ENCODE measurements around the gene TTBK2.
"Not testable (repeated sequence)": the region's sequence is repeated elsewhere in the genome, so short reads cannot be mapped to it uniquely, and the experiment has no call there.

TTBK2 gene

DNA sequence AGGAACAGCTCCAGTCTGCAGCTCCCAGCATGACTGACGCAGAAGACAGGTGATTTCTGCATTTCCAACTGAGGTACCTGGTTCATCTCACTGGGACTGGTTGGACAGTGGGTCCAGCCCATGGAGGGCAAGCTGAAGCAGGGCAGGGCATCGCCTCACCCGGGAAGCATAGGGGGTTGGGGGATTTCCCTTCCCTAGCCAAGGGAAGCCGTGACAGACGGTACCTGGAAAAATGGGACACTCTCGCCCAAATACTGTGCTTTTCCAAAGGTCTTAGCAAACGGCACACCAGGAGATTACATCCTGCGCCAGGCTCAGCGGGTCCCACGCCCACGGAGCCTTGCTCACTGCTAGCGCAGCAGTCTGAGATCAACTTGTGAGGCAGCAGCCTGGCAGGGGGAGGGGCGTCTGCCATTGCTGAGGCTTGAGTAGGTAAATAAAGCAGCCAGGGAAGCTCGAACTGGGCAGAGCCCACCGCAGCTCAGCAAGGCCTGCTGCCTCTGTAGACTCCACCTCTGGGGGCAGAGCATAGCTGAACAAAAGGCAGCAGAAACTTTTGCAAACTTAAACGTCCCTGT lies 156.3 kb downstream of the TTBK2 start:
- DNase-seq (ENCODE audit: low read depth in 2 of 2): not testable (repeated sequence)

DNA sequence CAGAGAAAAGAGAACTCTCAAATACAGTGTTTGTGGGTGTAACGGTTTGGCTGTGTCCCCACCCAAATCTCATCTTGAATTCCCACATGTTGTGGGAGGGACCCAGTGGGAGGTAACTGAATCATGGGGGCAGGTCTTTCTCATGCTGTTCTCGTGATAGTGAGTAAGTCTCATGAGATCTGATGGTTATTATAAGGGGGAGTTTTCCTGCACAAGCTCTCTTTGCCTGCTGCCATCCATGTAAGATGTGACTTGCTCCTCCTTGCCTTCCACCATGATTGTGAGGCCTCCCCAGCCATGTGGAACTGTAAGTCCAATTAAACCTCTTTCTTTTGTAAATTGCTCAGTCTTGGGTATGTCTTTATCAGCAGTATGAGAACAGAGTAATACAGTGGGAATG lies 158.8 kb downstream of the TTBK2 start:
- DNase-seq (ENCODE audit: low read depth in 2 of 2): not testable (repeated sequence)

DNA sequence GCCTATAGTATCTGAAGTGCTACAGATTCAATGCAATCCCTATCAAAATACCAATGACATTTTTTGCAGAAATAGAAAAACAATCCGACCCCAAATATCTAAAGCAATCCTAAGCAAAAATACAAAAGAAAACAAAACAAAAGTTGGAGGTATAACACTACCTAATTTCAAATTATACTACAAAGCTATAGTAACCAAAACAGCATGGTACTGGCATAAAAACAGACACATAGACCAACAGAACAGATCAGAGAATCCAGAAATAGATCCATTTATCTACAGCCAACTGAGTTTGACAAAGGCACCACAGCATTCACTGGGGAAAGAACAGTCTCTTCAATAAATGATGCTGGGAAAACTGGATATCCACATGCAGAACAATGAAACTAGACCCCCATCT lies 159.8 kb downstream of the TTBK2 start:
- no peak for DNase-seq (ENCODE audit: low read depth in 2 of 2)

DNA sequence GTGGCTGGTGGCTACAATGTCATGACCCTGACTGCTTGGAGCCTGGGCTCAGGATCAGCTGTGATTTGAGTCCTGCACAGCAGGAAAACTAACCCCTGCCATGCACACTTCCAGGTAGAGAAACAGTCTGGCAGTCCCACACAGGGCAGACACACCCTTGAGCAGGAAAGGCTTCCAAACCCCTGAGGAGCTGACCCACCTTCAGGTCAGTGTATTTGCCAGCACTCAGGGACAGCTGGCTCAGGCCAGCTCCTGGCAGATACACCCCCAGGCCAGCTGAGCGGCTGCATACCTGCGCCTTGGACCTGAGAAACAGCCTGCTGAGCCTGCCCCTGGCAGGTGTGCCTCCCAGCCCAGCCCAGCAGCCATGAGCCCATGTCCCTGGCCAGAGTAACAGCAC lies 161.5 kb downstream of the TTBK2 start:
- DNase-seq (ENCODE audit: low read depth in 2 of 2): no peak

DNA sequence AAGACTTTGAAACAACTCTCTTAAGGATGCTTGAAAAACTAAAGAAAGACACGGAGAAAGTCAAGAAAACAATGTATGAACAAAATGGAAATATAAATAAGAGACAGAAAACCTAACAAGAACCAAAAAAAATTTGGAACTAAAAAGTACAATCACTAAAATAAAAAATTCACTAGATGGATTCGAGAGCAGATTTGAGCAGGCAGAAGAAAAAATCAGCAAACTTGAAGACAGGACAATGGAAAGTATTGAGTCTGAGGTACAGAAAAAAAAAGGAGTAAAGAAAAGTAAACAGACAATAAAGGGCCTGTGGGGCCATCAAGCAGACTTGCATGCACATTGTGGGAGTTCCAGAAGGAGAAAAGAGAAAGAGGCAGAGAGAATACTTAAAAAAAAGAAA lies 170.3 kb downstream of the TTBK2 start:
- DNase-seq (ENCODE audit: low read depth in 2 of 2): no peak

DNA sequence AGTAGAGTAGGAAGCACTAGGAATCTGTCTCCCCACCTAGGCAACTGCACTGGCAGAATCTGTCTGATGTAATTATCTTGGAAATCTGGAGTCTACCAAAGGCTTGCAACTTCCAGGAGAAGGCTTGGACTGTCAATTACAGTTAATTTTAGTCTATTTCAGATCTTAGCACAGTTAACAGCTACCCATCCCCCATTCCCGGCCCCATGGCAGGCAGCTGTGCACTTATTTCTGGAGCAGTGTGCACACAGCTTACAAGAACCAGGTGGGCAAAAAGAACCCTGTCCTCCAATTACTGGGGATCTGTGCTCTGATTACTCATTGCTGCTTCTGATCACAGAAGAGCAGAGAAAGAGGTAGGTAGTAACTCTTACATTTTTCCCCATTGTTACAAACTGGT lies 171.3 kb downstream of the TTBK2 start:
- no peak for DNase-seq (ENCODE audit: low read depth in 2 of 2)

DNA sequence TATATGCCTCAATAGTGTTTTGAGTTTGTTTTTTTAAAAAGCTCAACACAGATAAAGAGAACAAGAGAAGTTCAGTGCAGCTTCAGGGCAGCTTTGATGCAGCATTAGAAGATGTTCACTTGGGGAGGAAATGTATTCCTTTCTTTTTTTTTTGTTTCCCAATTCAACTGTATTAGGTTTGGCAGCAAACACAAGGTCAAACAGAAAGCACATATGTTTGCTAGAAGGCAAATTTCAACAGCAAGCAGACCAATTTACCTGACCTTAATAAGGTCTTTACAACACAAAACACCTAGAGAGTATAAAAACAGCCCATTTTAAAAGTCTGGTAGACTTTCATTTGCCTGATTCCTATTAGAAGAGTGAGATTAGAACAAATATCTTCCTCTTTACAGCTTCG lies 176.4 kb downstream of the TTBK2 start:
- no peak for DNase-seq (ENCODE audit: low read depth in 2 of 2)

DNA sequence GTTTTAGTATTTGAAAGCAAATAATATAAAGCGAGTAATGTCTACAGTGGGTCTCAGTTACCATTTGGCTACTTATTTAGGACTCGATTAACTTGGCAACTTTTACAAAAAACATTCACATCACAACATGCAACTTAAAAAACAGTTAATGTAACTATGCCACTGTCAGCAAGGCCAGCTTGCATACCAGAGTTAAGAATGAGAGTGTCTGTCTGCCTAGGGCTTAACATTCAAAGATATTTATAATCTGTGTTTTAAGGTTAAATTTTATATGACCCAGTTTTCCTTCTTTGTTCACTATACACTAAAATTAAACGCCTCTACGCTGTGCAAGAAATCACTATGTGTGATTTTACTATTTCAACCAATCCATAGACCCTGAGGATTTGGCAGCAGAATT lies 178.4 kb downstream of the TTBK2 start:
- no peak for DNase-seq (ENCODE audit: low read depth in 2 of 2)

DNA sequence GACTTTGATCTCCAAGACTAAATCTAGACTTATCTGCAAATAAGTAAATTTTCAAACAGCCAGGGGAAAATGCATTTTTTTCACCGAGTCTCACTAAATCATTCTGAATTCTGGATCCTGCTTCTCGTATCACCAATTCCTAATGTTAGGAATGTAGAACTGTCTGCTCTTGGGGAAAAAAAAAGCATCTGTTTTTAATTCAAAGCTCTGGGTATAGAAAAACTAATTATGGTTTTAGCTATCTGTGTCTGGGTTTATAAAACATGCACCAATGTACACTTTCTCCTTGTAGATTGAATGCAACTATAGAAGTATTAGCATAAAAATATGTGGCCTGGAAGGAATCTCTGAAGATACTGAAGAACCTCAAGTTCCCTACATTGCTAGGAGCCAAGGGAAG lies 178.9 kb downstream of the TTBK2 start:
- no peak for DNase-seq (ENCODE audit: low read depth in 2 of 2)

DNA sequence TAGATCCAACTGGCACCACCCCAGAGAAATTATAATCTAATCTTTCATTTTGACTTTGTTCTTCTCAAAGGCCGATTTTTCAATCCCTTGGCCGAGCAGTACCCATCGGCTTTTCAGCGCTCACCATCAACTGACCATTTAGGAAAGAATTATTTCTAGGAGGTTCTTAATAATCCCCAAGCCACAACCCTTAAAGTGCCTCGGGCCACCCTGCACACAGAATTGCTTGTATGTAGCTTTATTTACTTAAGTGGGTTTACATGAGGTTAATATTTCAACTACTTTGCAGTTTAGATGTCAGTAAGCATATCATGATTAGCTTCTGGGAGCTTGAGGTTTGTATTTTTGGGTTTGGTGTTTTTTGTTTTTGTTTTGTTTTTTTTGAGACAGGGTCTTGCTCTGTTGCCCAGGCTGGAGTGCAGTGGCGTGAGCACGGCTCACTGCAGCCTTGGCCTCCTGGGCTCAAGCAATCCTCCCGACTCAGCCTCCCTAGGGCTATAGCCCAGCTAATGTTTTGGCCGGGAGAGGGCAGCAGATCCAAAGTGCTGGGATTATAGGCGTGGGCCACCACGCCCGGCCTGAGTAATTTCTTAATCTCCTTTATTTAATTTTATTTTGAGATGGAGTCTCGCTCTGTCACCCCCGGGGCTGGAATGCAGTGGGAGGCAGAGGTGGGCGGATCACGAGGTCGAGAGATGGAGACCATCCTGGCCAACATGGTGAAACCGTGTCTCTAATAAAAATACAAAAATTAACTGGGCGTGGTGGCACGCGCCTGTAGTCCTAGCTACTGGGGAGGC lies 182.8 kb downstream of the TTBK2 start:
- no peak for DNase-seq (ENCODE audit: low read depth in 2 of 2)

DNA sequence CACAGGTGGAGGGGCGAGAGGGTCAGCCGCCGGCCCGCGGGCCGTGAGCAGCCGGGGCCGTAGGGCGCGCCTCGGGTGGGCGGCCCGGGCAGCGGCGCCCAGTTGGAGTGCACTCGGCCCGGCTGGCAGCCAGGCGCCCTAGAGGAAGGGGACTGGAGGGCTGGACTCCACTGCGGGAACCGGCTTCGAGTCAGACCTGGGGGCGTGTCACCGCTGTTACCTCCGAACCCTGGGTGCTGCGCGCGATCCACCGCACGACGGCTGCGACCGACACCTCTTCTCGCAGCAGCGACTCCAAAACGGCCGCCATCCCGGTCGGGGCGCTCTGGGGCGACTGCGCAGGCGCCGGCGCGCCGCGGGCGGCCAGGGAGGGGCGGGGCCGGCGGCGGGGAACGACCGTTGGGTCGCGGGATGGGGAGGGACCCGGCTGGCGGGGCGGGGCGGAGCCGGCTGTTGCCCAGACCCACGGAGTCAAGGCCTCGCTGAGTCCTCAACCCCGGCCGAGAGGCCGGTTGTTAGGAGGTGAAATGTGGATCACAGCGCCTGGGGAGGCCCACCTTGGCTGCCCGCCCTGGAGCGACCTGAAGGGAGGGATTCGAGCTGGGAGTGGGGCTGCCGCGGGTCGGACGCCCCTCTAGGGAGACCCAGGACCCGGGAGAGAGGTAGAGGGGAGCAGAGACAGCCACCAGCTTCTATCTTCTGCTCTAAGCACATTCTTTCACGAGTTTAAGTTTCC lies 183.6 kb downstream of the TTBK2 start, which contains the start of gene CDAN1:
CDAN1 (minus strand) TSS at position 336 of the 736 bp plus-strand sequence; CDS start at position 310, 26 bp downstream.
- peak; percentile 90 to 93 for DNase-seq (ENCODE audit: low read depth in 2 of 2)

DNA sequence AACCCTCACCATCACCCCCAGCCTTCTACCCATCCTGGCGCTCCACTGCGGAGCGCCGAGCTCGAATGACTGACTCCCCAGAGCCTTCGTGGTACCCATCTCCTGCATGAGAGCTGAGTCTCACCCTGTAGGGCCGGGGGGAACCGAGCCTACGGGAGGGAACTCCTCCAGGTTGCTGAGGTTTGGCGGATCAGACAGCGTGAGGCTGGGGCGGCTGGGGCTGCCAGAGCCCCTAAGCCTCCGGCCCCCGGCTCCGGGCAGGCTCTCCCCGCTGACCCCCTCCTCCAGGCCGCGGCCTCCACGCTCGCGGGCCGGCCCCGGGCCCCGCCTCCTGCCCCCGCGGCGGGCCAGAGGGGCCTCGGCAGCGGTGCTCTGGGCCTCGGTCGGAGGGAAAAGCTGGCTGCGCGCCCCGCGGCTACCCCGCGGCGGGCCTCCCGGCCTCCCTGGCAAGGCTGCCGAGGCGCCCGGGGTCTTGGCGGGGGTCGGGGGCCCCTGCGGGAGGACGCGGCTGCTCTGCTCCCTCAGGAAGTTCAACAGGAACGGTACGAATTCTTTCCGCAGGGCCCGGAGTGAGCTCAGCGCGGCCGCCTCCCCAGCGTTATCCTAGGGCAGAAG lies 184.3 kb downstream of the TTBK2 start:
- no peak for DNase-seq (ENCODE audit: low read depth in 2 of 2)

DNA sequence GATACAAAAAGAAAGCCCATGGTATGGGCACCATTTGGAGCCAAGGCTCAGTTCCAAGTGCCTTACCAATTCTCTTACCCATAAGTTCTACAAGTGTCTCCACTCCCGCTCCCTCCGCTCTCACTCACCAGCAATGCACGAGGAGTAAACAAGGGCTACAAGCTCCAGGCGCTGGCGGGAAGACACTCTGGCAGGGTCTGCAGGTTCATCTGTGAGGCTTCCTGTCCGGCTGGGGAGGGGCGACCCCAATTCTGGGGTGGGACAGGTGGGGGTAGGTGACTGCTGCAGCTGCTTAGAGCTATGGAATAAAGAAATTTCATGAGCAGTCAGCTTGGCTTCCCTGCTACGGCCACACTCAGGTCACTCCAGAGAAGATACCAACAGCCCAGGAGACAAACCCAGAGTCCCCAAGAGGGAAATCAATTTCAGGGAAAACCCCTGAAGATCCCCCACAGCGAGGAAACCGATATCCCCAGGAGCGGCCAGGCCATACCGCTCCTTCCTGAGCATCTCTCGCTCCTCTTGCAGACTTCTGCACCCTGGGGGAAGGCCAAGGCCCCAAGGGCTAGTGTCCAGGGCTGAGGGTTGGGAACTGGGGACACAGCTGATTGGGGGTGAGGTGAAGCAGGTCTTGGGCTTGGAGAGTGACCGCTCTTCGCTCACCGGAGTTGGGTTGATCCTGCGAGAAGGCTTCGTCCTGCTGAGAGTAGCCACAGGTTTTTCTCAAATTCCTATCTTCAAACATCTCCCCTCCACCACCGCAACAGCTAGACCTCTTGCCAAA lies 185.0 kb downstream of the TTBK2 start:
- DNase-seq (ENCODE audit: low read depth in 2 of 2): no peak

DNA sequence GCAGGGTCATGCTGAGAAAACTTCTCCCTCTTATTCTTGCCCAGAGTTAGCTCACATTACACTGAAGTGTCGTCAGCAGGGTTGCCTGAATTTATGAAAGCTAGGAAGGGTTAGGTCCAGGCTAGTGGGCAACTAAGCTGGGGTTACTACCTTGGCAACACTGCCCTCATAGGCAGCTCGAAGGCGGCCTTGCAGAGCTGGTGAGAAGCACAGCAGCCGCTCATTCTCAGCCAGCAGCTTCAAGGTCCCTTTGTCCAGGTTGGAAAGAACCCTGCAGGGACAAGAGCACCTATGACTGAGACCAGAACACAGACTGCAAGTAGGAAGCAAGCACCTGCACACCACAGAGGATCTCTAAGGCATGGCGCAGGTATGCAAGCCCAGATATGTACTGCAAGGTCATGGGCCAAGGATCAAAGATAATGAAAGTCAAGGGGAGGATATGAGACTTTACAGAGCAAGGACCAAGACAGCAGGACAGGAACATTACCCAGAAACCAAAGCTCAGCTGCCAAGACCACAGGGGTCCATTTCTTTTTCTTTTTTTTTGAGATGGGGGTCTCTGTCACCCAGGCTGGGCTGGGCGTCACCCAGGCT lies 186.4 kb downstream of the TTBK2 start:
- no peak for DNase-seq (ENCODE audit: low read depth in 2 of 2)

DNA sequence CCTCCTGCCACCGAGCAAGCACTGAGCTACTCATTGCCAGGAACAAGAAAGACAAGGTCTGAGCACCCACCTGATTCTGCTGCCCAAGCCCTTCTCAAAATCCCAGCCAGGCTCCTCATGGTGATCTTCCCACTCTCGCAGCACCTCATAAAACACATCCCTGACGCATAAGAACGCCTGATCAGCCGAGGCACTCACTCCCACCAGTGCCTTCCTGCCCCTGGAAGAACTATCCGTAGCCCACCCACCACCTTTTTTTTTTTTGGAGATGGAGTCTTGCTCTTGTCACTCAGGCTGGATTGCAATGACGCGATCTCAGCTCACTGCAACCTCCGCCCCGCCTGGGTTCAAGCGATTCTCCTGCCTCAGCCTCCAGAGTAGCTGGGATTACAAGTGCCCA lies 187.6 kb downstream of the TTBK2 start:
- DNase-seq (ENCODE audit: low read depth in 2 of 2): no peak

DNA sequence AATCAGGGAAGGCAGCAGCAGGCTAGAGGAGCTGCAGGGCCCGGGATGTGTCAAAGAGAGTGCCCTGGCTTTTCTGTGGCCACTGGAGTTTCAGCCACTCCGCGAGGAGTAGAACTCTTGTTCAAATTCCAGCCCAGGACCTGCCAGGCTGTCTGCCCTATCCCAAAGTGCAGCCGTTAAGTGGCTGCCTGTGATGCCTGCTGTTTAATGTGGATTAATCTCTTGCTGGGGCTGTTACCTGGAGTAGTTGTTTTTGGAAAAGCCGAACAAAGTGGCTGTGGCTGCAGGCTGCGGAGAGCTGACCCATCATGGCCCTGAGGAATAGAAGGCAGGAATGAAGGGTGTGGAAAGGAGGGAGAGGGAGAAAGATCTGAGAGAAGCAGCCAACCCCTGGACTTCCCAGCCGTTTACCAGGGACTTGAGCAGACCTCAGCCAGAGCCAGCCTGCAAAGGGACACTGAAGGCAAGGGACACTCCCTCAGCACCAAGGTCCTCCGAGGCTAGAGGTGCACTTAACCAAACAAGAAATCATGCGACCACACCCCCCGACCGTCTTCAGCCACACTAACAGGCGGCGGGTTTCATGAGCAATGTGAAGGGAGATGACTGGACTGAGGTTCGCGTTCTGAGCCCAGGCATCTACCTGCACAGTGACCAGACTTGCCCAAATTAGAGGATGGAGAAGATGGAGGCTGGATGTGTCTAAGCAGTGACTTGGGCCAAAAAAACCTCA lies 188.3 kb downstream of the TTBK2 start:
- DNase-seq (ENCODE audit: low read depth in 2 of 2): no peak

DNA sequence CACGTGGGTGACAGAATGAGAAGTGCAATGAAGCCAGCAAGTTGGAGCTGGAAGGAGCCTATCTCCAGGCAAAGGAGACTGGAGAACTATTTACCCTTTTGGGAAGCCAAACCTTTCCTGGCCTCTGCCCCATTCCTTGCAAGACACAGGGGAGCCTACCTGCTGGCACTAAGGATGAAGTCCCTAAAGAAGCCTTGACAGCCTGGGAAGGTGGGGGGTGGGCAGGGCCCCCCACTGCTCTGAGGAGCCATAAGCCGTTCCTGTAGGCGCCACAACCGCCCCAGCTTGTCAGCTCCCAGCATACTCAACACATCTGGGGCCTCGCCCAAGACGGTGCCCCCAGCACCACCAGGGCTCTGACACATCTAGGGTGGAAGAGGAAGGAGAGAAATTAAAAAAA lies 189.1 kb downstream of the TTBK2 start:
- no peak for DNase-seq (ENCODE audit: low read depth in 2 of 2)

DNA sequence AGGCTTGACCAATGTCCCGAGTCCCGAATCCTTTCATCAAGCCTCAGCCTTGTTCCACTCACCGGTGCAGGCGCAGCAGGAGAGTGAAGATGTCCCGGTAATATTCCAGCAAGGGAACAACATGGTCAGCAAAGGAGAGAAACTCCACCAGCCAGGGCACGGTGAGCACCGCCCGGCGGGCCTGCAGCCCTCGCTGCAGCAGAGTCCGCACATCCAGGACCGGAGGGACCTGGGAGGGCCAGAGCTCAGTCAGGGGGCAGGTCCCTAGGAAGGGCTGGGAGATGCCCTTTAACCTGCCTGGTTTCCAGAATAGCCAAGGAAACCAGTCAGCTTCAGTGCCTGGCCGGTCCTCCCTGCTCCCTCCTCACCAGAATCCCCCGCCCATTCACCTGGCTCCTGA lies 190.0 kb downstream of the TTBK2 start:
- no peak for DNase-seq (ENCODE audit: low read depth in 2 of 2)

DNA sequence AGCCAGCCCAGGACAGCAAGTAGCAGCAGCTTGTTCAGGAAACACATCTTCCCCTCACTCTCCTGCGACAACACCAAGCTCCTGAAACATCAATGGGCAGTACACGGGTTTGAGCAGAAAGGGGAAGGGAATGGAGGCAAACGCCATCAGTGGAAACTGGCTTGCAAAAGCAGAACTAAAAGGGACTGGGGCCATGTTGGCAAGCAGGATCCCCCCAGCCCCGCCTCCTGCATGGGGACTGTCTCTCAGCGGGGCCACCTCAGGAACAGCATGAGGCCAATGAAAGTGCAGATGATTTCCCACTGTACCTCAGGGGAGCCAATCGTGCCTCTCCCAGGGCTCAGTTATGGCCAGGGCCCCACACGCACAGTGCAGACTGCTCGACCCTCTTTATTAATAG lies 190.4 kb downstream of the TTBK2 start:
- no peak for DNase-seq (ENCODE audit: low read depth in 2 of 2)

DNA sequence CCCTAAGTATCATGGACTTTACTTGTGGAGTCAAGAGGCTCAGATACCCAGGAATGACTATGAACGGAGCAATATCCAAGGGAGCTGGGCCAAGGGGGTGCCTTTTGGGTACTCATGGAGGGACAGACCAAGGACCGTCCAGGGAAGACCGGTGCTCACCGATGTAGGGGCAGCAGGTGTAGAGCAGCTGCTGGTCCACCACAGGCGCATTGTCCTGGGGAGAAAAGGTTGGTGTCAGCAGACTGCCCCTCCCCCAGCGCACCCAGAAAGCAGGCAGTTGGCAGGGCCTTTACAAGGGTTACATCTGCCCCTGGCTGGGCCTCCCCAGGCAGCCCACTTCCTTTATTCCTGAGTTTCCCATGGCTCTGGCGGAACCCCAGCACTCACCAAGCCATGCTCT lies 191.2 kb downstream of the TTBK2 start:
- DNase-seq (ENCODE audit: low read depth in 2 of 2): no peak

DNA sequence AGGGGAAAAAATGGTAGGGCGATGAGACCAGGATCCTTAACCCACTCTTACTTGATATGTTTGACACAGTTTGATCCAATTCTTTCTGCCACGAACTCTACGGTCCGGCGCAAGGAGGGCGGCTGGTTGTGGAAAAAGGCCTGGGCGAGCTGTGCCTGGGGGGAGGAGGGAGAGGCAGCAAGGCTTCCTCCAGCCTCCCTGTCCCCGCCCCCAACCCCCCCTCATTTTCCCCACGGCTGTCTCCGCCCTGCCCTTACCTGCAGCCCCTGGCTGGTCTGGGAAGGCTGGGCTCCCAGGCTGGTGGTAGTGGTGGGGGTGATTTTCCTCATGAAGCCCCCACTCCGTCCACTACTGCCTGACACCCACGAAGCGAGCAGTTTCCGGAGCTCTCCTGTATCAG lies 191.6 kb downstream of the TTBK2 start:
- DNase-seq (ENCODE audit: low read depth in 2 of 2): no peak
